H9 (cell line): ENCODE measurements around the gene COX5A. TPM values are rescaled to one million over a fixed set of nuclear protein-coding genes. Genes with fewer than 3 reads are reported as not detected.
A peak's percentile ranks its signal among the peaks of the same experiment; 100 is the strongest.

Experiments
- DNase-seq: peaks from one replicate; pipeline ENCODE4 v3.0.0-alpha.2; 2017
- H2AFZ ChIP-seq: one replicate; pipeline ENCODE4 v1.6.1; 2013; ENCODE audit warnings: mild to moderate bottlenecking, low read length, control low read depth, moderate library complexity
- H2AK5ac ChIP-seq: 2 replicates; pipeline ENCODE4 v1.6.1; 2013; ENCODE audit warnings: low read length, control low read depth, mixed read lengths; ENCODE audit not compliant: insufficient read length
- H2BK120ac ChIP-seq: one replicate; pipeline ENCODE4 v1.6.1; 2013; ENCODE audit warnings: low read depth, mild to moderate bottlenecking, low read length, control low read depth, inconsistent platforms; ENCODE audit not compliant: poor library complexity, severe bottlenecking
- H2BK12ac ChIP-seq: 2 replicates; pipeline ENCODE4 v1.6.1; 2013; ENCODE audit warnings: low read length, control low read depth, mixed read lengths, low read depth; ENCODE audit not compliant: insufficient read length
- H2BK15ac ChIP-seq: 2 replicates; pipeline ENCODE4 v1.6.1; 2013; ENCODE audit warnings: low read depth, low read length, control low read depth
- H2BK20ac ChIP-seq: one replicate; pipeline ENCODE4 v1.6.1; 2013; ENCODE audit warnings: low read depth, mild to moderate bottlenecking, low read length, control low read depth, inconsistent platforms; ENCODE audit not compliant: poor library complexity, severe bottlenecking
- H2BK5ac ChIP-seq: 2 replicates; pipeline ENCODE4 v1.6.1; 2013; ENCODE audit warnings: low read length, control low read depth, mixed read lengths; ENCODE audit not compliant: insufficient read length
- H3K14ac ChIP-seq: 2 replicates; pipeline ENCODE4 v1.6.1; 2013; ENCODE audit warnings: low read length, control low read depth; ENCODE audit not compliant: insufficient read depth
- H3K18ac ChIP-seq: 2 replicates; pipeline ENCODE4 v1.6.1; 2013; ENCODE audit warnings: low read depth, mild to moderate bottlenecking, mixed read lengths, low read length, control low read depth; ENCODE audit not compliant: insufficient read length
- H3K23ac ChIP-seq: 2 replicates; pipeline ENCODE4 v1.6.1; 2013; ENCODE audit warnings: low read length, control low read depth, mixed read lengths, low read depth; ENCODE audit not compliant: insufficient read length
- H3K23me2 ChIP-seq: 2 replicates; pipeline ENCODE4 v1.6.1; 2013; ENCODE audit warnings: low read depth, mild to moderate bottlenecking, mixed read lengths, low read length, control low read depth; ENCODE audit not compliant: insufficient read length, poor library complexity, severe bottlenecking
- H3K27ac ChIP-seq: 2 replicates; pipeline ENCODE4 v1.5.1; 2013; ENCODE audit warnings: low read length, control low read depth, mixed read lengths, low read depth; ENCODE audit not compliant: insufficient read length
- H3K27me3 ChIP-seq: 2 replicates; pipeline ENCODE4 v1.6.1; 2013; ENCODE audit warnings: low read length, control low read depth, inconsistent platforms; ENCODE audit not compliant: insufficient read depth
- H3K4ac ChIP-seq: 2 replicates; pipeline ENCODE4 v1.6.1; 2013; ENCODE audit warnings: low read depth, mild to moderate bottlenecking, control low read depth, inconsistent platforms, low read length, moderate library complexity
- H3K4me1 ChIP-seq: 2 replicates; pipeline ENCODE4 v1.6.1; 2013; ENCODE audit warnings: low read length, control low read depth, inconsistent platforms; ENCODE audit not compliant: insufficient read depth
- H3K4me2 ChIP-seq: 2 replicates; pipeline ENCODE4 v1.6.1; 2013; ENCODE audit warnings: low read length, control low read depth, mixed read lengths; ENCODE audit not compliant: insufficient read length, insufficient read depth
- H3K56ac ChIP-seq: 2 replicates; pipeline ENCODE4 v1.6.1; 2013; ENCODE audit warnings: low read depth, mild to moderate bottlenecking, mixed read lengths, low read length, control low read depth; ENCODE audit not compliant: insufficient read length
- H3K79me1 ChIP-seq: 2 replicates; pipeline ENCODE4 v1.6.1; 2013; ENCODE audit warnings: low read depth, mild to moderate bottlenecking, moderate library complexity, low read length, control low read depth, inconsistent platforms; ENCODE audit not compliant: insufficient read depth, poor library complexity, severe bottlenecking
- H3K79me2 ChIP-seq: 2 replicates; pipeline ENCODE4 v1.6.1; 2013; ENCODE audit warnings: low read length, control low read depth, inconsistent platforms; ENCODE audit not compliant: insufficient read depth
- H3K9ac ChIP-seq: 2 replicates; pipeline ENCODE4 v1.6.1; 2013; ENCODE audit warnings: low read length, control low read depth, mixed read lengths; ENCODE audit not compliant: insufficient read length; ENCODE audit errors: extremely low read depth
- H3K9me3 ChIP-seq: one replicate; pipeline ENCODE4 v1.6.1; 2013; ENCODE audit warnings: low read depth, low read length, inconsistent platforms; ENCODE audit not compliant: control insufficient read depth
- H3T11ph ChIP-seq: one replicate; pipeline ENCODE4 v1.6.1; 2013; ENCODE audit warnings: mild to moderate bottlenecking, low read length, control low read depth, inconsistent platforms
- H4K20me1 ChIP-seq: one replicate; pipeline ENCODE4 v1.6.1; 2013; ENCODE audit not compliant: control insufficient read depth, insufficient read length, insufficient read depth
- H4K5ac ChIP-seq: 2 replicates; pipeline ENCODE4 v1.6.1; 2013; ENCODE audit warnings: low read depth, mild to moderate bottlenecking, mixed read lengths, low read length, control low read depth; ENCODE audit not compliant: insufficient read length
- H4K8ac ChIP-seq: replicated peaks from 2 replicates; pipeline ENCODE4 v1.6.1; 2013; ENCODE audit warnings: low read length, control low read depth, mixed read lengths, low read depth; ENCODE audit not compliant: insufficient read length
- H4K91ac ChIP-seq: 2 replicates; pipeline ENCODE4 v1.6.1; 2013; ENCODE audit warnings: low read depth, mild to moderate bottlenecking, moderate library complexity, mixed read lengths, low read length, control low read depth; ENCODE audit not compliant: insufficient read length
- H3K27ac Mint-ChIP-seq, 3 experiments: 2 replicates in 2 of 3; 3 replicates in 1 of 3; pipeline ENCODE4 v1.8.0; 2020 to 2021; ENCODE audit warnings: mixed read lengths in 3 of 3, mild to moderate bottlenecking in 1 of 3, moderate library complexity in 1 of 3
- H3K27me3 Mint-ChIP-seq: 2 replicates; pipeline ENCODE4 v1.8.0; 2021; ENCODE audit warnings: low read depth, mild to moderate bottlenecking, moderate library complexity, mixed read lengths
- H3K36me3 Mint-ChIP-seq, 3 experiments: 2 replicates in 2 of 3; 3 replicates in 1 of 3; pipeline ENCODE4 v1.8.0; 2020 to 2021; ENCODE audit warnings: low read depth in 3 of 3, mixed read lengths in 3 of 3; ENCODE audit not compliant: insufficient read depth in 1 of 3
- H3K4me1 Mint-ChIP-seq, 2 experiments: 2 replicates each; pipeline ENCODE4 v1.8.0; 2020; ENCODE audit warnings: mixed read lengths in 2 of 2
- H3K4me3 Mint-ChIP-seq, 2 experiments: 2 replicates in 1 of 2; 3 replicates in 1 of 2; pipeline ENCODE4 v1.8.0; 2020 to 2021; ENCODE audit warnings: mild to moderate bottlenecking in 2 of 2, mixed read lengths in 2 of 2, moderate library complexity in 1 of 2
- H3K9me3 Mint-ChIP-seq, 2 experiments: 2 replicates in 1 of 2; 3 replicates in 1 of 2; pipeline ENCODE4 v1.8.0; 2020; ENCODE audit warnings: mild to moderate bottlenecking in 2 of 2, mixed read lengths in 2 of 2, moderate library complexity in 1 of 2
- WGBS: extraction: QIAGEN DNeasy Blood & Tissue Kit; methylation state at CpG from one replicate; pipeline ENCODE4 v1.1.7; 2013; ENCODE audit warnings: missing lambda C conversion rate, low lambda C conversion rate, mixed read lengths; ENCODE audit not compliant: insufficient read length; ENCODE audit errors: extremely low coverage; 5-methylcytosine and 5-hydroxymethylcytosine counted together
- total RNA-seq: library from RNA; stranded (reverse); gene quantifications from 2 replicates; pipeline ENCODE4 v1.2.1, GENCODE V29; 2021
- TF ChIP-seq, protein P1 (sequence below): fragments of 200-600 bp; sonication (generic); conservative IDR thresholded peaks from 3 replicates; pipeline ENCODE4 v1.8.0; 2021; ENCODE audit warnings: antibody characterized with exemption, mild to moderate bottlenecking

COX5A gene
- total RNA-seq, 1 experiment from 2014 or later: 331 TPM

DNA sequence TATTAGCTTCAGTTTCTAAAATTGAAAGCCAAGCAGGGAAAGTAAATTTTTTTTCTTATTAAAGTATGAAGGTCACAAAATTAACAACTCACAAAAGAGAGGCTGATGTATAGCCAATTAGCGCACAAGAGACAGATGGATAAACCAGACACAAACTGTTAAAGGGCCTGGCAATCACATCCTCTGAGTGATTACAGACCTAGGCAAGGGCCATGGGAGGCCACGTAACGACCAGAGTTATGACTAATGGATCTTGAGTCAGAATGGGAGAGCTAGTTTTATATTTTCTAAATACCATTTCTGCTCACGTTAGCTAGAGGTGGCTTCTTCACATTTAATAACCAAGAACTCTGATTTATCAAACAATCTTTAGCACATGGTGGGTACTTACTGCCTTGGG lies 39.7 kb upstream of the COX5A start:
- H2AFZ ChIP-seq: no peak overlapping the region
- peaks cover 12% of the 10 kb centered on the region for H3K27me3 Mint-ChIP-seq
- H3K4me2 ChIP-seq: no peak overlapping the region
- H3T11ph ChIP-seq: no peak overlapping the region
- H2BK120ac ChIP-seq: no peak overlapping the region
- no peak overlapping the region for H3K18ac ChIP-seq
- no peak overlapping the region for H2AK5ac ChIP-seq
- H3K23me2 ChIP-seq: no peaks in the 10 kb centered on the region
- WGBS: no CpG with 5 or more reads among the region's 4 CpGs
- H3K14ac ChIP-seq: no peak overlapping the region
- no peaks in the 10 kb centered on the region for H3K79me1 ChIP-seq
- peaks cover 3 to 22% of the 10 kb centered on the region in 2 experiments; a peak in 3 of 4 replicates for H3K4me1 Mint-ChIP-seq
- no peak overlapping the region for H3K56ac ChIP-seq
- H2BK15ac ChIP-seq: no peak overlapping the region
- no peak overlapping the region for H2BK20ac ChIP-seq
- no peaks in the 10 kb centered on the region for H3K9me3 ChIP-seq
- no peak overlapping the region for H2BK12ac ChIP-seq
- DNase-seq: no peak
- no peak overlapping the region for H3K9ac ChIP-seq
- no peak overlapping the region for H3K27ac ChIP-seq
- H3K36me3 Mint-ChIP-seq: peaks cover 0 to 2% (median 0%) of the 10 kb centered on the region in 3 experiments; a peak in 1 of 7 replicates
- TF ChIP-seq, protein P1, sequence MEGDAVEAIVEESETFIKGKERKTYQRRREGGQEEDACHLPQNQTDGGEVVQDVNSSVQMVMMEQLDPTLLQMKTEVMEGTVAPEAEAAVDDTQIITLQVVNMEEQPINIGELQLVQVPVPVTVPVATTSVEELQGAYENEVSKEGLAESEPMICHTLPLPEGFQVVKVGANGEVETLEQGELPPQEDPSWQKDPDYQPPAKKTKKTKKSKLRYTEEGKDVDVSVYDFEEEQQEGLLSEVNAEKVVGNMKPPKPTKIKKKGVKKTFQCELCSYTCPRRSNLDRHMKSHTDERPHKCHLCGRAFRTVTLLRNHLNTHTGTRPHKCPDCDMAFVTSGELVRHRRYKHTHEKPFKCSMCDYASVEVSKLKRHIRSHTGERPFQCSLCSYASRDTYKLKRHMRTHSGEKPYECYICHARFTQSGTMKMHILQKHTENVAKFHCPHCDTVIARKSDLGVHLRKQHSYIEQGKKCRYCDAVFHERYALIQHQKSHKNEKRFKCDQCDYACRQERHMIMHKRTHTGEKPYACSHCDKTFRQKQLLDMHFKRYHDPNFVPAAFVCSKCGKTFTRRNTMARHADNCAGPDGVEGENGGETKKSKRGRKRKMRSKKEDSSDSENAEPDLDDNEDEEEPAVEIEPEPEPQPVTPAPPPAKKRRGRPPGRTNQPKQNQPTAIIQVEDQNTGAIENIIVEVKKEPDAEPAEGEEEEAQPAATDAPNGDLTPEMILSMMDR: no peak
- H4K91ac ChIP-seq: no peak overlapping the region
- no peak overlapping the region for H3K4me3 Mint-ChIP-seq
- no peak overlapping the region for H4K5ac ChIP-seq
- H2BK5ac ChIP-seq: no peak overlapping the region
- no peaks in the 10 kb centered on the region for H3K4me1 ChIP-seq
- peak overlapping the region in 1 of 3 experiments; percentile 32; a peak in 1 of 7 replicates for H3K27ac Mint-ChIP-seq
- no peaks in the 10 kb centered on the region for H3K27me3 ChIP-seq
- no peaks in the 10 kb centered on the region for H4K20me1 ChIP-seq
- no peaks in the 10 kb centered on the region for H3K79me2 ChIP-seq
- H3K4ac ChIP-seq: no peak overlapping the region
- no peak overlapping the region for H4K8ac ChIP-seq
- H3K9me3 Mint-ChIP-seq: peaks cover 0 to 2% of the 10 kb centered on the region in 2 experiments; a peak in 1 of 5 replicates
- H3K23ac ChIP-seq: no peak overlapping the region
